Measurements from ENCODE around the gene FADS2.

DNA sequence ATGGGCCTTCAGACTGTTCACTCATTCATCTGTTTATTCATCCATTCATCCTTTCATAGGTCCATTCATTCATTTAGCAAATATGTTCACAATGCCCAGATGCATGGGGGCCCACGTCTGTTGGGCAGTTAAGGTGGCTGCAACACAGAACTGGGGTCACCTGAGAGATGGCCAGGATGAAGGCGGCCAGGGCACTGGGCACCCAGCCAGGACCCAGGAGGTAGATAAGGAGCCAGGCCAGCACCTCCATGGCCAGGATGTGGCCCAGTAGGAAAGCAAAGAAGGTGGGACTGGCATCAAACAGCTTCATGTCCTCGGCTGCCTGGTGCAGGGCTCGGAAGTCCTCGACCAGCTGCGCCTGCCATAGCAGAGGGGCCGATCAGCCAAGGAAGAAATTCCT is 51.1 kb downstream of the FADS2 start:
- TF ChIP-seq GATA2 (IDR thresholded peaks at IDR 0.05; ENCODE audit: low read depth, low read length) (no peak), GATA3 (IDR thresholded peaks at IDR 0.05; ENCODE audit: low read depth, low read length) (no peak)
